Tibial artery (tissue), 4 donors: ENCODE measurements around the gene PNMT.

Source experiments
- DNase-seq, 2 donors: peaks; one replicate each; pipeline ENCODE4 v3.0.0-alpha.2; 2019
- H3K27ac ChIP-seq, 2 donors: fragments of 200-600 bp; sonication (generic) in 1 of 2; 1 replicate in 1 of 2; 2 replicates in 1 of 2; pipeline ENCODE4 v1.5.1; 2018 to 2019; ENCODE audit warnings: mild to moderate bottlenecking in 1 of 2
- H3K27me3 ChIP-seq, 2 donors: fragments of 200-600 bp; sonication (generic) in 1 of 2; one replicate each; pipeline versions ENCODE4 v1.5.1 to v1.6.0; 2016 to 2019
- H3K36me3 ChIP-seq, 3 donors: fragments of 200-600 bp; sonication (generic) in 2 of 3; one replicate each; pipeline ENCODE4 v1.5.1; 2016 to 2019; ENCODE audit warnings: mild to moderate bottlenecking in 2 of 3
- H3K4me1 ChIP-seq, 4 donors: fragments of 200-600 bp; sonication (generic) in 2 of 4; 1 replicate in 3 of 4; 2 replicates in 1 of 4; pipeline ENCODE4 v1.5.1; 2016 to 2019
- H3K4me3 ChIP-seq, 2 donors: fragments of 200-600 bp; sonication (generic) in 1 of 2; 1 replicate in 1 of 2; 2 replicates in 1 of 2; pipeline ENCODE4 v1.5.1; 2018 to 2019; ENCODE audit warnings: mild to moderate bottlenecking in 2 of 2
- H3K9me3 ChIP-seq, 3 donors: fragments of 200-600 bp; sonication (generic) in 1 of 3; one replicate each; pipeline ENCODE4 v1.5.1; 2016 to 2019
- CTCF ChIP-seq, 2 experiments: fragments of 200-600 bp in 1 of 2; fragments of 450-650 bp in 1 of 2; IDR thresholded peaks; one replicate each; pipeline ENCODE4 v1.5.1; 2017 to 2019; ENCODE audit warnings: antibody characterized with exemption in 2 of 2, mild to moderate bottlenecking in 1 of 2, moderate library complexity in 1 of 2
- intact Hi-C: fragments of 100-400 bp; cut with DNase I; formaldehyde crosslinking; loops from one replicate; pipeline ENCODE4 v1.15.0; 2023; ENCODE audit warnings: low total_unique reads

Gene PNMT

GRCh38 chr17:39631403-39631802 is 36.9 kb upstream of the PNMT start:
- no peaks in the 10 kb centered on the region for H3K9me3 ChIP-seq
- no peak overlapping the region for H3K4me3 ChIP-seq
- H3K27ac ChIP-seq: no peak overlapping the region
- DNase-seq: no peak
- H3K36me3 ChIP-seq: no peaks in the 10 kb centered on the region
- intact Hi-C loops: no loop called here
- peaks cover 0 to 49% (median 13%) of the 10 kb centered on the region in 4 donors for H3K4me1 ChIP-seq
- peaks cover 15 to 69% of the 10 kb centered on the region in 2 donors for H3K27me3 ChIP-seq
- TF ChIP-seq CTCF (IDR thresholded peaks at IDR 0.05): no peak

DNA sequence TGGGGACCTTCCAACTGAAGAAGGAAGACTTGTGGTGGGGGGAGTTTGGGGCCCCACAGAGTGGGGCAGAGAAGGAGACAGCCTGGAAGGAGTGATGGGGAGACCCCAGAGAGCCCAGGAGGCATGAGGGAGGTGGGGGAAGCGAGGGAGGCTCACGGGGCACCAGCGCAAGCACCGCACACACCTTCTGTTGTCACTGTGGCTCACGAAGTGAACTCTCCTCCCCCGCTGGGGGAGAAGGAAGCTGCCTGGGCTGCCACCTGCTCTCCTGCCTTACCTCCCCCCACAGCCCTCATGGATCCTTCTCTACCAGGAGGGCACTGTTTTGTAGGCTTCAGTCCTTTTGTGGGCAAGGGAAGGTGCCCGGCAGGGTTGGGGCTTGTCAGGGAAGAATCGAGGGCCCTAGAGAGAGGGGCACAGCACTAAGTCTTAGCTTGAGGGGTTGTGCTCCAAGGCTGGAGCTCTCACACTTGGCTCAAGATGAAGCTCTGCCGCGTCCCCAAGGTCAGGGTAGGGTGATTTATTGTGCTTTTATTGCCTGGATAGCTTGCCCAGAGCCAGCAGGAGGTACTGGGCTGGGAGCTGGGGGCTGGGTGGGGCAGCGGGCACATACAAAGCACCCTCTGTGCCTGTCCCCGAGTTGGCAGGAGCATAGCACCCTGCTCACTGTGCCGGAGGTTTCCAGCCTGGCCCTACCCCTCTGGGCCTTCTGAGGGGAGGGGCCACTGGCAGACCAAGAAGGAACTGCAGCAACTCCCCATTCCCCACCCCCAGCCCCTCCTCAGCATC is 35.9 kb upstream of the PNMT start:
- no peak overlapping the region for H3K4me3 ChIP-seq
- peaks cover 7 to 59% of the 10 kb centered on the region in 2 donors for H3K27me3 ChIP-seq
- intact Hi-C loops: no loop called here
- TF ChIP-seq CTCF (IDR thresholded peaks at IDR 0.05): no peak
- no peaks in the 10 kb centered on the region for H3K36me3 ChIP-seq
- H3K4me1 ChIP-seq: peaks cover 0 to 45% (median 8%) of the 10 kb centered on the region in 4 donors
- H3K27ac ChIP-seq: no peak overlapping the region
- no peaks in the 10 kb centered on the region for H3K9me3 ChIP-seq
- DNase-seq: no peak

GRCh38 chr17:39633570-39634183 is 34.6 kb upstream of the PNMT start:
- no peak for DNase-seq
- Histone ChIP-seq H3K4me1 (peaks cover 0 to 53% (median 18%) of the 10 kb centered on the region in 4 donors), H3K9me3 (no peaks in the 10 kb centered on the region), H3K27ac (no peak overlapping the region), H3K27me3 (peaks cover 0 to 46% of the 10 kb centered on the region in 2 donors), H3K4me3 (no peak overlapping the region), H3K36me3 (no peaks in the 10 kb centered on the region)
- no peak for TF ChIP-seq CTCF (IDR thresholded peaks at IDR 0.05)
- intact Hi-C loops: no loop called here

DNA sequence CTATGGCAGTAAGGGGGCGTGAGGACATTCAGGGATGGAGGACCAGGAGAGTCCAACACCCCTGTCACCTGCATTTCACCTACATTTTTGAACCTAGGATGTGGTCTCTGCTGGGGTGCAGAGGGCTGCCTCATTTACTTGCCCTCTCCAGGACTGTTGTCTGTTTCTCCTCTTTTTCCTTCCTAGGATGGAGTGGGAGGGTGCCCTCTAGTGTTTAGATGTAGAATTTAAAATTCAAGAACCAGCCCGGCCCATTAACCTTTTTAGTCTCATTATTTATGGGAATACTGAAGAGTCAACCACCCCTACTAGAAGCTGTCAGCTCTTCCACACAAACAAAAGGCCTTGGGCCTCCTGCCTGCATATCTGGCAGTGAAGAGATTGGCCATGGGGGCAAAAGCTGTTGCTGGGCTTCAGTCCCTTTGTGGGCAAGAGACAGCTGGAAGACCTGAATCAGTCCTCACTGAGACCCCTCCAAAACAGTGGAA is 33.8 kb upstream of the PNMT start:
- H3K36me3 ChIP-seq: no peaks in the 10 kb centered on the region
- peaks cover 0 to 56% (median 23%) of the 10 kb centered on the region in 4 donors for H3K4me1 ChIP-seq
- peaks cover 0 to 38% of the 10 kb centered on the region in 2 donors for H3K27me3 ChIP-seq
- no peaks in the 10 kb centered on the region for H3K9me3 ChIP-seq
- DNase-seq: no peak
- no peak overlapping the region for H3K4me3 ChIP-seq
- TF ChIP-seq CTCF (IDR thresholded peaks at IDR 0.05): peak; percentile 69 to 79
- intact Hi-C loops: no loop called here
- no peak overlapping the region for H3K27ac ChIP-seq

DNA sequence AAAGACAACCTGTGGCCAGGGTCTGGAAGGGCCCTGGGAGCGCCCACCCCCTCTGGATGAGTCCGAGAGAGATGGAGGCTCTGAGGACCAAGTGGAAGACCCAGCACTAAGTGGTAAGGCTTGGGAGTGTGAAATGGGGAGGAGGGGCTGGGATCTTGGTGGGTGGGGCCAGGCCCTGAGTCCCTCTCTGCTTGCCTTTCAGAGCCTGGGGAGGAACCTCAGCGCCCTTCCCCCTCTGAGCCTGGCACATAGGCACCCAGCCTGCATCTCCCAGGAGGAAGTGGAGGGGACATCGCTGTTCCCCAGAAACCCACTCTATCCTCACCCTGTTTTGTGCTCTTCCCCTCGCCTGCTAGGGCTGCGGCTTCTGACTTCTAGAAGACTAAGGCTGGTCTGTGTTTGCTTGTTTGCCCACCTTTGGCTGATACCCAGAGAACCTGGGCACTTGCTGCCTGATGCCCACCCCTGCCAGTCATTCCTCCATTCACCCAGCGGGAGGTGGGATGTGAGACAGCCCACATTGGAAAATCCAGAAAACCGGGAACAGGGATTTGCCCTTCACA is 32.6 kb upstream of the PNMT start:
- no peak for TF ChIP-seq CTCF (IDR thresholded peaks at IDR 0.05)
- peaks cover 0 to 66% (median 28%) of the 10 kb centered on the region in 4 donors for H3K4me1 ChIP-seq
- intact Hi-C loops: loop anchor here (5.0 kb wide), 1 partner anchor 37 kb away; no protein-coding TSS in a partner anchor
- peaks cover 0 to 26% of the 10 kb centered on the region in 2 donors for H3K27me3 ChIP-seq
- no peaks in the 10 kb centered on the region for H3K36me3 ChIP-seq
- peak overlapping the region in 1 of 2 donors; percentile 90 for H3K27ac ChIP-seq
- no peak for DNase-seq
- H3K4me3 ChIP-seq: no peak overlapping the region
- no peaks in the 10 kb centered on the region for H3K9me3 ChIP-seq
